Esophagus squamous epithelium (tissue), 4 donors: ENCODE results near the gene IL22RA2.
"Not testable (repeated sequence)": the region's sequence is repeated elsewhere in the genome, so short reads cannot be mapped to it uniquely, and the experiment has no call there.

Experiments used
- CTCF ChIP-seq, 6 experiments: fragments of 450-650 bp in 4 of 6; fragments of 200-600 bp in 2 of 6; sonication (generic) in 2 of 6; IDR thresholded peaks; one replicate each; pipeline ENCODE4 v1.5.1; 2016 to 2019; ENCODE audit warnings: antibody characterized with exemption in 6 of 6, mild to moderate bottlenecking in 4 of 6, moderate library complexity in 4 of 6
- POLR2A ChIP-seq, 4 donors: fragments of 450-650 bp; IDR thresholded peaks; one replicate each; pipeline ENCODE4 v1.6.1; 2017; ENCODE audit warnings: antibody characterized with exemption in 4 of 4, mild to moderate bottlenecking in 4 of 4, moderate library complexity in 3 of 4

GRCh38 chr6:137207457-137207856 is 34.0 kb upstream of the IL22RA2 start:
- TF ChIP-seq CTCF, POLR2A (IDR thresholded peaks at IDR 0.05): not testable (repeated sequence)
